ENCODE results near the gene EIPR1. TPM values are rescaled to one million over a fixed set of nuclear protein-coding genes. Genes with fewer than 3 reads are reported as not detected.

EIPR1 gene
- total and polyA plus RNA-seq, 5 experiments from 2014 or later: 26.8 to 42.2 (median 38.1) TPM

DNA sequence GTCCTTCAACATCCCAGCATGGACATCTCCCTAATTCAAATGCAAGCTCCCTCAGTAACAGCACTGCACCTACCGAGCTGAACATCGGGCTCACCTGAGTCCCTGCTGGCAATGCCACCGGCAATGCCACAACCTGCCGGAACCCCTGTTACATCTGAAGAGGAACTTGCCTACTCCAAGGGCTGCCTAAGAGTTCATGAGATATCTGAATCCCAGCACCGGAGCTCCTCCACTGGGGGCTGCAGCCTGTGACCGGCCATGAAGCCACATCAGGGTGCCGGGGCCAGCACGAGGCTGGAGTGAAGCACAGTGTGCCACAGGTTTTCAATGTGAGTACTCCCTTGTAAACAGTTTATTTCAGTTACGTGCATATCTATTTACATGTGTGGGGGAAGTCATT lies 152.9 kb downstream of the EIPR1 start:
- POLR2A ChIA-PET: no interaction called here
- Mint-ChIP-seq H3K9me3 (peaks cover 0 to 44% (median 35%) of the 10 kb centered on the region in 9 donors), H3K4me3 (no peak overlapping the region), H3K27me3 (no peaks in the 10 kb centered on the region), H3K27ac (peak overlapping the region in 7 of 10 donors; percentile 22 to 95 (median 73)), H3K36me3 (peaks cover 2 to 27% (median 25%) of the 10 kb centered on the region in 3 donors), H3K4me1 (peaks cover 16 to 32% (median 27%) of the 10 kb centered on the region in 4 donors)
- ATAC-seq (no peak), DNase-seq (no peak)

DNA sequence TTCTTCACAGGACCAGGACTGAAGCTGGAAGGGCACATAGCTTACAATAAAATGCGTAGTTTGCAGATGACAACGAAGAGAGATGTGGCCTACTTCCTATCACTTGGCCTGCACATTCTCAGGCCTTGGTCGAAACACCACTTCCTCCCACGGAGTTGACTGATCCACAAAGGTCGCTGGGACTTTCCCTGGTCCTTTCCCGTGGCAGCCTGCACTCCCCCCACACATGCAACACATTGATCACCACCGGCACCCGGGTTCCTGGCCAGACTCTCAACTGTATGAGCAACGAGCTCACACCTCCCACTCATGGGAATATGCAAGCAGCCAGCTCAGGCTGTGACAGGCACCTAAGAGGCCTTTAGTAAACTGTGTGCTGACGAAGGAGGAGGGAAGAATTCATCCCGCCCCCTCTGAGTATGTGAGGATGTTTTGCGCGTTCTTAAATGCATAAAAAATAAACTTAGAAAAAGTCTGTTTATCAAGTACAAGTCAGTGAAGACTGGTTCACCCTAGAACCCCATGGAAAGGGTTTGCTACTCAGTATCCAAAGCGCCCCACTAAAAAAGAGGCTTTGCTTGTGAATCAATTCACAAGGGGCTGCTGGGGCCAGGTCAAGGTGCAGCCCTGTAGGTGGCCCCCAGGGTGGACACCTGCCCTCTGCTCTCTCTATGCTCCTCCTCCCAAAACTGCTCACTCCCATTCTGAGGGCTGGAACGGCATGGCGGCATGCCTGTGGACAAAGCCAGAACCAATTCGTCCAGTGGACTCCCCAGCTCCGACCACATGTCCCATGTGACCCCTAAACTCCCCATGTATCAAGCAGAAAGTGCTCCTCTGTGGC lies 154.3 kb downstream of the EIPR1 start:
- Mint-ChIP-seq H3K4me3 (peak overlapping the region in 6 of 10 donors; percentile 23 to 61 (median 42)), H3K27ac (peak overlapping the region; percentile 73 to 96 (median 94)), H3K36me3 (peaks cover 2 to 25% (median 22%) of the 10 kb centered on the region in 3 donors), H3K27me3 (no peaks in the 10 kb centered on the region), H3K4me1 (peaks cover 16 to 32% (median 27%) of the 10 kb centered on the region in 4 donors), H3K9me3 (peaks cover 0 to 43% (median 31%) of the 10 kb centered on the region in 9 donors)
- peak; percentile 70 to 77 for ATAC-seq
- POLR2A ChIA-PET: no interaction called here
- peak in 8 of 10 donors; percentile 5 to 41 (median 16) for DNase-seq

DNA sequence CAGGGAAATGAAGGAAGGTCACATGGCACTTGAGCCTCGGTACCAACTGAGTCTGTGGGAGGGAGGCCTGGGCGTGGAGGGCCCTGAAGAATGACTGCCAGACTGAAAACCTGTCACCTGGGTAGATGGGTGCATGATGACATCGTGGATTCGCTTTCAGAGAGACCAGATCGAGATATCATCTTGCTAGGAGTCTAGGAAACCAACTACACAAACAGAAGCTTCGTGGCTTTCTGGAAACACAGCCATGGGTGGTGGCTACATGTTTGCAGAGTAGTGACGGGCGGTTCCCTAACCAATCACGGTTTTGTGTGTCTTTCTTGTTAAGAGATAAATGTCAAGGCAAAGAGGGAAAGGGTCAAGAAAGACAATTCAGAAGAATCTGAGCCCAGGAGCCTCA lies 155.0 kb downstream of the EIPR1 start:
- Mint-ChIP-seq H3K27ac (peak overlapping the region; percentile 73 to 96 (median 94)), H3K27me3 (no peaks in the 10 kb centered on the region), H3K36me3 (peaks cover 2 to 25% (median 20%) of the 10 kb centered on the region in 3 donors), H3K9me3 (peaks cover 0 to 43% (median 31%) of the 10 kb centered on the region in 9 donors), H3K4me3 (peak overlapping the region in 8 of 10 donors; percentile 23 to 61 (median 40)), H3K4me1 (peaks cover 18 to 35% (median 31%) of the 10 kb centered on the region in 4 donors)
- ATAC-seq (peak; percentile 78 to 82), DNase-seq (peak in 7 of 10 donors; percentile 10 to 71 (median 36))
- POLR2A ChIA-PET: no interaction called here

GRCh38 chr2:3219536-3219935 lies 158.1 kb downstream of the EIPR1 start:
- DNase-seq: no peak
- ATAC-seq: no peak
- peaks cover 0 to 30% (median 12%) of the 10 kb centered on the region in 9 donors for H3K9me3 Mint-ChIP-seq
- H3K36me3 Mint-ChIP-seq: peaks cover 2 to 14% (median 12%) of the 10 kb centered on the region in 3 donors
- peaks cover 18 to 44% (median 40%) of the 10 kb centered on the region in 4 donors for H3K4me1 Mint-ChIP-seq
- no peak overlapping the region for H3K4me3 Mint-ChIP-seq
- H3K27ac Mint-ChIP-seq: peak overlapping the region in 2 of 10 donors; percentile 32 to 44
- no peaks in the 10 kb centered on the region for H3K27me3 Mint-ChIP-seq
- POLR2A ChIA-PET: interaction anchor here (1.0 kb wide), 1 partner anchor 22 kb away, joined by 3 read pairs; no protein-coding TSS in a partner anchor

DNA sequence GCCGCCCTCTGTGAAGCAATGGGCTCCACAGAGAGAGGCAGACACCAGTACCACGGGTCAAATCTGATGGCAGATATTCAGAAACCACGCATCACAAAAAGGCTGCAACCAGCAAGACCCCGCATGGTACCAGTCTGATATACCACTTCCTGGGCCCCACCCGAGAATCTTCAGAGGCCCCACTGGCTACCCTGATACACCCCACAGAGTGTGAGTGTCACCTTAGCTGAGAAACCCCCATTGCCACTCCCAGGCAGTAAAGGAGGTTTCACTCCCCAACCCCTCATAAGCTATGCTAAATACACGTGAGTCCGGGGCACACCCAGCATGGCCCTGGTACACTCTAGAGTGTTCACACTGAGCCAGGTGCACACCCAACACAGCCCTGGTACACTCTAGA lies 160.0 kb downstream of the EIPR1 start:
- POLR2A ChIA-PET: no interaction called here
- no peak for DNase-seq
- no peak for ATAC-seq
- H3K4me1 Mint-ChIP-seq: peaks cover 11 to 25% (median 23%) of the 10 kb centered on the region in 4 donors
- H3K36me3 Mint-ChIP-seq: peaks cover 2 to 12% (median 2%) of the 10 kb centered on the region in 3 donors
- H3K4me3 Mint-ChIP-seq: no peak overlapping the region
- peak overlapping the region in 4 of 10 donors; percentile 43 to 85 (median 64) for H3K27ac Mint-ChIP-seq
- peaks cover 0 to 17% (median 4%) of the 10 kb centered on the region in 9 donors for H3K9me3 Mint-ChIP-seq
- H3K27me3 Mint-ChIP-seq: no peaks in the 10 kb centered on the region

GRCh38 chr2:3216841-3217495 lies 160.7 kb downstream of the EIPR1 start:
- H3K27me3 Mint-ChIP-seq: no peaks in the 10 kb centered on the region
- DNase-seq: no peak
- POLR2A ChIA-PET: no interaction called here
- ATAC-seq: no peak
- H3K4me1 Mint-ChIP-seq: peaks cover 7 to 20% (median 18%) of the 10 kb centered on the region in 4 donors
- H3K9me3 Mint-ChIP-seq: peaks cover 0 to 11% (median 4%) of the 10 kb centered on the region in 9 donors
- H3K36me3 Mint-ChIP-seq: peaks cover 0 to 18% (median 5%) of the 10 kb centered on the region in 3 donors
- H3K27ac Mint-ChIP-seq: peak overlapping the region in 2 of 10 donors; percentile 7 to 49
- no peak overlapping the region for H3K4me3 Mint-ChIP-seq

DNA sequence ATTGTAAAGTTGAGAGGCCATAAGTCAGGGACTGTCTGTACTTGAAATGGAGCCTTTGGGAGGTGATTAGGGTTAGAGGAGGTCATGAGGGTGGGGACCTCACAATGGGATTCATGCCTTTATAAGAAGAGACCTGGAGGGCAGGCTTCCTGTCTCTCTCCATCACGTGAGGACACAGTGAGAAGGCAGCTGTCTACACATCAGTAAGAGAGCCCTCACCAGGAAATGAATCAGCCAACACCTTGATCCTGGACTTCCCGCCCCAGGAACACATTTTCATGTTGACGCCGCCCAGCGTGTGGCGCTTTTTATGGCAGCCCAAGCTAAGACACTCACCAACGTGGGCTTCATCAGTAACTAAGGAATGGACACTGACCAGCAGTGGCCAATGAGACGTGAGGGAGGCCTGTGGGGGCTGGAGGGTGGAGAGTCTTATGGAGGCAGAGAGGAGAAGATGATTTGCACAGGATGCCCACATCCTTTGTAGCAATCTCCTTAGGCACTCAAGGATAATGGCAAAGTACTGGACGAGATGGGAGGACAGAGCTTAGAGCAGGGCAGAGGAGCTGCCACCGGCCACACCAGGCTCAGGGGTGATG lies 162.7 kb downstream of the EIPR1 start:
- ATAC-seq (no peak), DNase-seq (no peak)
- peaks cover 0 to 28% (median 9%) of the 10 kb centered on the region in 3 donors for H3K36me3 Mint-ChIP-seq
- peaks cover 7 to 20% (median 16%) of the 10 kb centered on the region in 4 donors for H3K4me1 Mint-ChIP-seq
- H3K9me3 Mint-ChIP-seq: peaks cover 0 to under 1% (median 0%) of the 10 kb centered on the region in 9 donors
- H3K27ac Mint-ChIP-seq: no peak overlapping the region
- POLR2A ChIA-PET: interaction anchor here (0.6 kb wide), 1 partner anchor 633 kb away, joined by 3 read pairs; no protein-coding TSS in a partner anchor
- no peaks in the 10 kb centered on the region for H3K27me3 Mint-ChIP-seq
- no peak overlapping the region for H3K4me3 Mint-ChIP-seq

- H3K4me3 Mint-ChIP-seq: no peak overlapping the region
- peak overlapping the region in 1 of 10 donors; percentile 47 for H3K27ac Mint-ChIP-seq
- no peak for ATAC-seq
- no peaks in the 10 kb centered on the region for H3K27me3 Mint-ChIP-seq
- H3K9me3 Mint-ChIP-seq: no peaks in the 10 kb centered on the region
- H3K36me3 Mint-ChIP-seq: peaks cover 0 to 35% (median 14%) of the 10 kb centered on the region in 3 donors
- DNase-seq: no peak
- H3K4me1 Mint-ChIP-seq: peaks cover 10 to 25% (median 16%) of the 10 kb centered on the region in 4 donors
- POLR2A ChIA-PET: interaction anchor here (0.6 kb wide), 1 partner anchor 634 kb away, joined by 3 read pairs; no protein-coding TSS in a partner anchor
Measured at GRCh38 chr2:3214065-3214464, 163.6 kb downstream of the EIPR1 start.

- ATAC-seq (no peak), DNase-seq (no peak)
- Mint-ChIP-seq H3K36me3 (peaks cover 0 to 40% (median 15%) of the 10 kb centered on the region in 3 donors), H3K4me1 (peaks cover 10 to 24% (median 16%) of the 10 kb centered on the region in 4 donors), H3K27ac (no peak overlapping the region), H3K27me3 (no peaks in the 10 kb centered on the region), H3K9me3 (no peaks in the 10 kb centered on the region), H3K4me3 (no peak overlapping the region)
- POLR2A ChIA-PET: no interaction called here
Measured at GRCh38 chr2:3212984-3213383, 164.6 kb downstream of the EIPR1 start.

GRCh38 chr2:3212061-3212362 lies 165.6 kb downstream of the EIPR1 start:
- DNase-seq: no peak
- Mint-ChIP-seq H3K4me3 (no peak overlapping the region), H3K36me3 (peaks cover 0 to 40% (median 16%) of the 10 kb centered on the region in 3 donors), H3K9me3 (no peaks in the 10 kb centered on the region), H3K4me1 (peaks cover 7 to 18% (median 8%) of the 10 kb centered on the region in 4 donors), H3K27me3 (no peaks in the 10 kb centered on the region), H3K27ac (peak overlapping the region in 1 of 10 donors; percentile 48)
- ATAC-seq: no peak
- POLR2A ChIA-PET: no interaction called here

DNA sequence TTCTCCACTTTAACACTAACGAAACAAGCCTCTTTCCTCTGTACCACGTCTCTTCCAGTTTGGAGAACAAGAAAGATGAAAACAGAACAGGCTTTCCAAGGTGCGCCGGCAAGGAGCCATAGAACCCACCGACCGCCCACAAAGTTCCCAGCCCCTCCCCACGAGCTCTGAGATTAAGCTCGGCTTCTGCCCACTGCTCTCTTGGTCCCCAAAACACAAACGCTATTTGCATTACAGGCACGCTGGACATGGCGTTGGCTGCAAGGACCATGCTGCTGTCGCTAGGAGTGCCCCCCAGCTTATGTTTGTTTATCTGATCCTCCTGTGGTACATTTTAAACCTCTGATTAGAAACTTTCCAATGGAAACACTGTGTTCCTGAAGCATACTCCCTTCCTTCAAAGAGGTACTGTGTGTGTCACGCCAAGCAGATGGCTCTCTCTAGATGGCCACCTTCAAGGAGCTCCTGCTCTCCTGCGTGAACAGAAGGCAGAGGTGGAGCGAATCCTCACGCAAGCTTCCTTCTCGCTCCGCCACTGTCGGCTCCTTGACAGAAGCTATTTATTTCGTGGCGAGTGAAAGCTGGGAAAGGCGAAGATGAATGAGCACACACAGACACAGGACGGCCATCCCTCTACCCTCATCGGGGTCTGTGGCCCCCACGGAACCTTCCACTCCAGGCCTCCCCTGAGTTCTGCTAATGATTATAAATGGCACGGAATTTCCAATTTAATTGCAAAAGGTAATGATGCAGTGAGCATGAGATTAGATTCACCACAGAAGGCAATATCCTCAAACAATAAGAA lies 166.2 kb downstream of the EIPR1 start:
- H3K4me1 Mint-ChIP-seq: peaks cover 3 to 12% (median 6%) of the 10 kb centered on the region in 4 donors
- H3K27me3 Mint-ChIP-seq: no peaks in the 10 kb centered on the region
- DNase-seq: no peak
- no peak overlapping the region for H3K4me3 Mint-ChIP-seq
- H3K9me3 Mint-ChIP-seq: no peaks in the 10 kb centered on the region
- ATAC-seq: no peak
- POLR2A ChIA-PET: no interaction called here
- H3K27ac Mint-ChIP-seq: peak overlapping the region in 1 of 10 donors; percentile 48
- H3K36me3 Mint-ChIP-seq: peaks cover 0 to 40% (median 16%) of the 10 kb centered on the region in 3 donors

DNA sequence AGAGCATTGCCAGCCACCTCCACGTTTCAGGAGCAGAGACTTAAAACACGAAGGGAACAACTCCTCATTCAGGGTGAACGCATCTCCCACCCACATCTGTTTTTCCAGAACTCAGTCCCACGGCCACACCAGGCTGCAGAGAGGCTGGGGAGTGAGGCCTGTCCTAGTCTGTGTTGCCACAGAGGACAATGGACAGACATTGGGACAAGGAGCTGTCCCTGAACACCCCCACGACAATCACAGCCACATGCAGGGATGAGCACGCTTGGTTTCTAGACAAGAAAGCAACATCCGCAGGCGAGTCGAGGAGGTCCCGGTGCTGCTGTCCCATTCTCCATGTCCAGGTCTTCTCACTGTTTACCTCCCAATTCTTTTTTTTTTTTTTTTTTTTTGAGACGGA lies 167.4 kb downstream of the EIPR1 start:
- ATAC-seq: no peak
- H3K36me3 Mint-ChIP-seq: peaks cover 5 to 40% (median 23%) of the 10 kb centered on the region in 3 donors
- H3K4me1 Mint-ChIP-seq: peaks cover 0 to 6% (median 3%) of the 10 kb centered on the region in 4 donors
- H3K27me3 Mint-ChIP-seq: no peaks in the 10 kb centered on the region
- no peak overlapping the region for H3K27ac Mint-ChIP-seq
- DNase-seq: no peak
- no peaks in the 10 kb centered on the region for H3K9me3 Mint-ChIP-seq
- no peak overlapping the region for H3K4me3 Mint-ChIP-seq
- POLR2A ChIA-PET: no interaction called here
